Stimulated activated CD4-positive, alpha-beta T cell treated with anti-CD3 and anti-CD28 coated beads, TNF-alpha, amount 100 ng/mL, for 24 hours (primary cell): ENCODE results near the gene OVAAL.

Source experiments
- DNase-seq, 3 experiments: peaks; one replicate each; pipeline ENCODE4 v3.0.0-alpha.2; 2020; ENCODE audit warnings: low read depth in 3 of 3

The OVAAL gene

GRCh38 chr1:180558664-180559063 is at the start of gene OVAAL:
Gene OVAAL (plus strand): TSS chr1:180558964.
- no peak for DNase-seq

GRCh38 chr1:180510882-180511281 is 47.9 kb upstream of the OVAAL start:
- no peak for DNase-seq

- DNase-seq = no peak
Measured at GRCh38 chr1:180513531-180513930, 45.2 kb upstream of the OVAAL start.

- no peak for DNase-seq
Measured at GRCh38 chr1:180515364-180515763, 43.4 kb upstream of the OVAAL start.

- peak; percentile 24 to 49 (median 43) for DNase-seq
Measured at GRCh38 chr1:180515857-180516388, 42.8 kb upstream of the OVAAL start.

- DNase-seq = no peak
Measured at GRCh38 chr1:180519846-180520245, 38.9 kb upstream of the OVAAL start.

- DNase-seq = no peak
Measured at GRCh38 chr1:180521474-180522212, 37.1 kb upstream of the OVAAL start.

GRCh38 chr1:180522213-180522515 is 36.6 kb upstream of the OVAAL start:
- no peak for DNase-seq

GRCh38 chr1:180524160-180524914 is 34.4 kb upstream of the OVAAL start:
- DNase-seq = no peak

- no peak for DNase-seq
Measured at GRCh38 chr1:180524915-180525714, 33.6 kb upstream of the OVAAL start.

GRCh38 chr1:180525715-180526039 is 33.1 kb upstream of the OVAAL start:
- DNase-seq = no peak

GRCh38 chr1:180527101-180527669 is 31.6 kb upstream of the OVAAL start:
- DNase-seq = no peak

GRCh38 chr1:180528868-180529470 is 29.8 kb upstream of the OVAAL start:
- DNase-seq = no peak

- DNase-seq = no peak
Measured at GRCh38 chr1:180530501-180530900, 28.3 kb upstream of the OVAAL start.

- DNase-seq = no peak
Measured at GRCh38 chr1:180532854-180533253, 25.9 kb upstream of the OVAAL start.

GRCh38 chr1:180533266-180533987 is 25.3 kb upstream of the OVAAL start:
- DNase-seq = peak; percentile 49 to 59 (median 52)

GRCh38 chr1:180534214-180534613 is 24.6 kb upstream of the OVAAL start:
- no peak for DNase-seq

- no peak for DNase-seq
Measured at GRCh38 chr1:180535418-180535999, 23.3 kb upstream of the OVAAL start.

- DNase-seq = no peak
Measured at GRCh38 chr1:180536821-180537372, 21.9 kb upstream of the OVAAL start.

- no peak for DNase-seq
Measured at GRCh38 chr1:180539136-180539535, 19.6 kb upstream of the OVAAL start.
